HCT116 (cell line): Measurements from ENCODE around the gene GIMAP8. TPM values are rescaled to one million over a fixed set of nuclear protein-coding genes. Genes with fewer than 3 reads are reported as not detected.

Experiments
- ATAC-seq: fragments of 200-7000 bp; cut with Tn5 transposase; 2 replicates; pipeline ENCODE4 v1.9.1; 2020; ENCODE audit warnings: mild to moderate bottlenecking, moderate library complexity
- BruUV-seq: library from RNA; stranded (reverse); fragments of 400-500 nt; replicated peaks from 2 replicates; lab custom pipeline; 2021; lab: Mats Ljungman, UMichigan
- CTCF ChIA-PET: fragments of 300-600 bp; sonication (Branson Sonifier 250); formaldehyde crosslinking; loops from one replicate; lab custom pipeline; 2021; ENCODE audit warnings: antibody characterized with exemption; lab: Charles Lee
- POLR2A ChIA-PET: fragments of 300-600, 350-600 bp; sonication (Branson Sonifier 250); formaldehyde crosslinking; loops from one replicate; lab custom pipeline; 2021; ENCODE audit warnings: antibody characterized with exemption; lab: Charles Lee
- RAD21 ChIA-PET, 2 experiments: fragments of 300-600 bp; sonication (Branson Sonifier 250); formaldehyde crosslinking; loops; one replicate each; lab custom pipeline; 2023; ENCODE audit warnings: low total read pairs in 2 of 2; ENCODE audit not compliant: uncharacterized antibody in 2 of 2, unreplicated experiment in 2 of 2, low non-redundant PET in 1 of 2; lab: Charles Lee
- DNase-seq: peaks from one replicate; pipeline ENCODE4 v3.0.0-alpha.2; 2010; ENCODE audit warnings: low read depth, low spot score
- H2AFZ ChIP-seq: fragments of 200-600 bp; shearing (Covaris generic), sonication (generic); 2 replicates; pipeline ENCODE4 v1.6.1; 2017; ENCODE audit warnings: low read depth, mixed run types, mixed read lengths, antibody characterized with exemption, low read length; ENCODE audit not compliant: poor library complexity, severe bottlenecking
- H3K27ac ChIP-seq: 2 replicates; pipeline ENCODE4 v1.5.1; 2012; ENCODE audit warnings: low read depth, low read length
- H3K27me3 ChIP-seq: fragments of 200-600 bp; sonication (generic); 2 replicates; pipeline ENCODE4 v1.6.1; 2016; ENCODE audit warnings: mixed run types, low read length, mixed read lengths; ENCODE audit not compliant: insufficient read depth
- H3K36me3 ChIP-seq, 2 experiments: fragments of 200-500 bp in 1 of 2; fragments of 200-600 bp in 1 of 2; sonication (Bioruptor generic) in 1 of 2; sonication (generic) in 1 of 2; 2 replicates each; pipeline versions ENCODE4 v1.5.1 to v1.6.1; 2014 to 2016; ENCODE audit warnings: low read length in 2 of 2, inconsistent platforms in 1 of 2, mixed read lengths in 1 of 2, mixed run types in 1 of 2; ENCODE audit not compliant: insufficient read depth in 2 of 2, control insufficient read depth in 1 of 2
- H3K4me1 ChIP-seq, 2 experiments: fragments of 200-600 bp in 1 of 2; sonication (generic) in 1 of 2; 2 replicates each; pipeline versions ENCODE4 v1.5.1 to v1.6.1; 2012 to 2017; ENCODE audit warnings: low read length in 2 of 2, inconsistent platforms in 1 of 2, mild to moderate bottlenecking in 1 of 2, mixed read lengths in 1 of 2, mixed run types in 1 of 2, moderate library complexity in 1 of 2; ENCODE audit not compliant: insufficient read depth in 2 of 2, control insufficient read depth in 1 of 2
- H3K4me2 ChIP-seq: fragments of 200-600 bp; sonication (generic); 2 replicates; pipeline ENCODE4 v1.6.1; 2017; ENCODE audit warnings: mixed run types, low read length, mixed read lengths
- H3K4me3 ChIP-seq, 2 experiments: fragments of 200-600 bp in 1 of 2; sonication (generic) in 1 of 2; replicated peaks in 1 of 2; 2 replicates each; pipeline ENCODE4 v1.5.1; 2011 to 2016; ENCODE audit warnings: low read length in 2 of 2, control low read depth in 1 of 2, low read depth in 1 of 2, mild to moderate bottlenecking in 1 of 2, mixed read lengths in 1 of 2, mixed run types in 1 of 2
- H3K79me2 ChIP-seq: fragments of 200-600 bp; sonication (generic); 2 replicates; pipeline ENCODE4 v1.6.1; 2017; ENCODE audit warnings: mild to moderate bottlenecking, mixed run types, low read length, moderate library complexity, mixed read lengths; ENCODE audit not compliant: insufficient read depth
- H3K9ac ChIP-seq: fragments of 200-600 bp; sonication (generic); 2 replicates; pipeline ENCODE4 v1.6.1; 2016; ENCODE audit warnings: low read length, mixed read lengths
- H3K9me2 ChIP-seq: fragments of 200-600 bp; sonication (generic), shearing (Covaris generic); 2 replicates; pipeline ENCODE4 v1.6.1; 2017; ENCODE audit warnings: mixed run types, mild to moderate bottlenecking, moderate library complexity; ENCODE audit not compliant: insufficient read depth
- H3K9me3 ChIP-seq, 2 experiments: fragments of 200-500 bp in 1 of 2; fragments of 200-600 bp in 1 of 2; sonication (Bioruptor generic) in 1 of 2; sonication (generic) in 1 of 2; 2 replicates each; pipeline ENCODE4 v1.6.1; 2014 to 2017; ENCODE audit warnings: low read length in 2 of 2, mixed read lengths in 2 of 2, inconsistent platforms in 1 of 2, low read depth in 1 of 2, mild to moderate bottlenecking in 1 of 2, mixed run types in 1 of 2, moderate library complexity in 1 of 2; ENCODE audit not compliant: control insufficient read depth in 1 of 2, insufficient read depth in 1 of 2
- H4K20me1 ChIP-seq: fragments of 200-600 bp; sonication (generic), shearing (Covaris generic); 2 replicates; pipeline ENCODE4 v1.6.1; 2017; ENCODE audit warnings: mixed run types, mild to moderate bottlenecking, moderate library complexity; ENCODE audit not compliant: insufficient read depth
- ATF3 ChIP-seq: IDR thresholded peaks from 2 replicates; pipeline ENCODE4 v1.6.1; 2012
- CBX3 ChIP-seq: IDR thresholded peaks from 2 replicates; pipeline ENCODE4 v1.6.1; 2012; ENCODE audit warnings: low read depth
- CTCF ChIP-seq, 3 experiments: fragments of 200-600 bp in 1 of 3; sonication (generic) in 1 of 3; IDR thresholded peaks in 2 of 3; conservative IDR thresholded peaks in 1 of 3; 2 replicates each; pipeline ENCODE4 v1.5.1; 2012 to 2017; ENCODE audit warnings: low read depth in 2 of 3, low read length in 2 of 3, antibody characterized with exemption in 1 of 3, borderline replicate concordance in 1 of 3, control low read depth in 1 of 3, mild to moderate bottlenecking in 1 of 3, mixed read lengths in 1 of 3, mixed run types in 1 of 3, moderate library complexity in 1 of 3; ENCODE audit not compliant: insufficient read depth in 1 of 3
- ELF1 ChIP-seq: IDR thresholded peaks from 2 replicates; pipeline ENCODE4 v1.6.1; 2012; ENCODE audit warnings: low read depth, borderline replicate concordance
- EZH2phosphoT487 ChIP-seq: fragments of 200-600 bp; IDR thresholded peaks from 2 replicates; pipeline ENCODE4 v1.6.1; 2018; ENCODE audit warnings: antibody characterized with exemption, borderline replicate concordance
- JUND ChIP-seq: IDR thresholded peaks from 2 replicates; pipeline ENCODE4 v1.6.1; 2012
- POLR2A ChIP-seq: IDR thresholded peaks from 2 replicates; pipeline ENCODE4 v1.7.0; 2011; ENCODE audit warnings: borderline replicate concordance; ENCODE audit not compliant: insufficient read depth, insufficient read length; ENCODE audit errors: extremely low read depth
- POLR2AphosphoS5 ChIP-seq: IDR thresholded peaks from 2 replicates; pipeline ENCODE4 v1.6.1; 2011; ENCODE audit warnings: mild to moderate bottlenecking, low read depth, low read length, moderate library complexity
- REST ChIP-seq: IDR thresholded peaks from 2 replicates; pipeline ENCODE4 v1.6.1; 2012; ENCODE audit warnings: low read depth
- ZBTB33 ChIP-seq: IDR thresholded peaks from 2 replicates; pipeline ENCODE4 v1.6.1; 2011; ENCODE audit warnings: mild to moderate bottlenecking, low read length, moderate library complexity; ENCODE audit not compliant: insufficient replicate concordance; ENCODE audit errors: extremely low read depth
- intact Hi-C: fragments of 100-400 bp; cut with micrococcal nuclease; formaldehyde crosslinking; loops from 2 replicates; pipeline ENCODE4 v1.10.0; 2022
- total RNA-seq: library from RNA; stranded (reverse); gene quantifications from one replicate; pipeline ENCODE4 v1.2.1, GENCODE V29; 2021; ENCODE audit not compliant: unreplicated experiment

GIMAP8 gene
- total RNA-seq, 1 experiment from 2014 or later, result 0.15 TPM

GRCh38 chr7:150444674-150445365 is 5.6 kb upstream of the GIMAP8 start:
- no peak overlapping the region for H3K9ac ChIP-seq
- no peak overlapping the region for H3K27ac ChIP-seq
- no TSS peak for BruUV-seq
- peaks cover 3 to 8% of the 10 kb centered on the region in 2 experiments; a peak in 1 of 4 replicates for H3K9me3 ChIP-seq
- H2AFZ ChIP-seq, result no peak overlapping the region
- ATAC-seq, result no peak
- TF ChIP-seq ELF1 (no peak), REST (no peak)
- ChIA-PET RAD21 (no interaction called here), CTCF (no interaction called here), POLR2A (no interaction called here)
- no peaks in the 10 kb centered on the region for H3K79me2 ChIP-seq
- intact Hi-C loops, result loop anchor here (5.0 kb wide), 1 partner anchor 857 kb away; no protein-coding TSS in a partner anchor
- H3K4me3 ChIP-seq, result no peak overlapping the region
- no peaks in the 10 kb centered on the region for H4K20me1 ChIP-seq
- no peaks in the 10 kb centered on the region for H3K36me3 ChIP-seq
- no peaks in the 10 kb centered on the region for H3K27me3 ChIP-seq
- H3K9me2 ChIP-seq, result no peaks in the 10 kb centered on the region
- H3K4me1 ChIP-seq, result no peaks in the 10 kb centered on the region
- no peak for DNase-seq
- H3K4me2 ChIP-seq, result no peak overlapping the region

- Histone ChIP-seq H2AFZ (no peak overlapping the region), H3K27me3 (no peaks in the 10 kb centered on the region), H3K4me2 (no peak overlapping the region), H3K9me2 (no peaks in the 10 kb centered on the region), H3K4me1 (no peaks in the 10 kb centered on the region), H3K9ac (no peak overlapping the region), H3K36me3 (no peaks in the 10 kb centered on the region), H3K9me3 (peaks cover 3 to 5% of the 10 kb centered on the region in 2 experiments; a peak in 1 of 4 replicates), H3K27ac (no peak overlapping the region), H4K20me1 (no peaks in the 10 kb centered on the region), H3K4me3 (no peak overlapping the region), H3K79me2 (no peaks in the 10 kb centered on the region)
- ATAC-seq (no peak), DNase-seq (no peak)
- ChIA-PET RAD21 (no interaction called here), CTCF (no interaction called here), POLR2A (no interaction called here)
- BruUV-seq, result no TSS peak
- intact Hi-C loops, result loop anchor here (5.0 kb wide), 1 partner anchor 856 kb away; no protein-coding TSS in a partner anchor
- no peak for TF ChIP-seq POLR2AphosphoS5
- no peak for TF ChIP-seq ZBTB33
- no peak for TF ChIP-seq JUND
- no peak for TF ChIP-seq POLR2A
- TF ChIP-seq ATF3, result no peak
- no peak for TF ChIP-seq CBX3
- no peak for TF ChIP-seq EZH2phosphoT487
- TF ChIP-seq CTCF (IDR thresholded peaks at IDR 0.05 in 2 of 3, conservative IDR thresholded peaks at IDR 0.05 in 1 of 3; ENCODE audit: borderline replicate concordance in 1 of 3, insufficient read depth in 1 of 3, low read depth in 2 of 3, low read length in 2 of 3), result no peak
These were observed 4.0 kb upstream of the GIMAP8 start for GRCh38 chr7:150446288-150446938.
